HG03432 (cell line): Measurements from ENCODE around the gene KLK4.

Experiments used
- ATAC-seq: cut with Tn5 transposase; IDR thresholded peaks from one replicate; pipeline ENCODE4 v1.9.1; 2021; ENCODE audit warnings: mild to moderate bottlenecking, moderate library complexity; ENCODE audit not compliant: unreplicated experiment

Gene KLK4

GRCh38 chr19:50916069-50916468, 4.9 kb upstream of the KLK4 start:
- no peak for ATAC-seq

GRCh38 chr19:50912727-50913716, 1.8 kb upstream of the KLK4 start:
- ATAC-seq: no peak

GRCh38 chr19:50912102-50912599, 956 bp upstream of the KLK4 start:
- no peak for ATAC-seq

GRCh38 chr19:50910722-50911121, 473 bp downstream of the KLK4 start:
- no peak for ATAC-seq

GRCh38 chr19:50909240-50910070, 1.7 kb downstream of the KLK4 start:
- ATAC-seq: peak; percentile 61

GRCh38 chr19:50908336-50908735, 2.9 kb downstream of the KLK4 start:
- ATAC-seq: no peak

GRCh38 chr19:50906217-50906616, 5.0 kb downstream of the KLK4 start:
- no peak for ATAC-seq

- ATAC-seq: no peak
Observed at GRCh38 chr19:50902640-50903039, 8.6 kb downstream of the KLK4 start.

GRCh38 chr19:50899569-50899968, 11.6 kb downstream of the KLK4 start:
- ATAC-seq: no peak

- ATAC-seq: no peak
Observed at GRCh38 chr19:50898018-50898417, 13.2 kb downstream of the KLK4 start.

GRCh38 chr19:50897612-50898011, 13.6 kb downstream of the KLK4 start:
- no peak for ATAC-seq

GRCh38 chr19:50897191-50897607, 14.0 kb downstream of the KLK4 start:
- peak; percentile 37 for ATAC-seq

- peak; percentile 87 for ATAC-seq
Observed at GRCh38 chr19:50896591-50897190, 14.5 kb downstream of the KLK4 start.

- peak; percentile 1 for ATAC-seq
Observed at GRCh38 chr19:50896089-50896590, 15.1 kb downstream of the KLK4 start.

- no peak for ATAC-seq
Observed at GRCh38 chr19:50894478-50895356, 16.5 kb downstream of the KLK4 start.

- no peak for ATAC-seq
Observed at GRCh38 chr19:50893047-50893736, 18.0 kb downstream of the KLK4 start.

GRCh38 chr19:50891253-50891625, 20.0 kb downstream of the KLK4 start:
- no peak for ATAC-seq

- ATAC-seq: no peak
Observed at GRCh38 chr19:50890422-50891252, 20.6 kb downstream of the KLK4 start.
